Measurements from ENCODE around the gene ARHGEF40.

Gene ARHGEF40

GRCh38 chr14:21070083-21070609 is at the start of gene ARHGEF40:
Gene ARHGEF40 (plus strand): TSS chr14:21070304. CDS start chr14:21070397, 93 bp downstream.
- no peak for DNase-seq
- in situ Hi-C loops (cut with MboI; ENCODE audit: low pct_unique_long_range_greater_than_20kb, low sequenced_read_pairs) = no loop called here

DNA sequence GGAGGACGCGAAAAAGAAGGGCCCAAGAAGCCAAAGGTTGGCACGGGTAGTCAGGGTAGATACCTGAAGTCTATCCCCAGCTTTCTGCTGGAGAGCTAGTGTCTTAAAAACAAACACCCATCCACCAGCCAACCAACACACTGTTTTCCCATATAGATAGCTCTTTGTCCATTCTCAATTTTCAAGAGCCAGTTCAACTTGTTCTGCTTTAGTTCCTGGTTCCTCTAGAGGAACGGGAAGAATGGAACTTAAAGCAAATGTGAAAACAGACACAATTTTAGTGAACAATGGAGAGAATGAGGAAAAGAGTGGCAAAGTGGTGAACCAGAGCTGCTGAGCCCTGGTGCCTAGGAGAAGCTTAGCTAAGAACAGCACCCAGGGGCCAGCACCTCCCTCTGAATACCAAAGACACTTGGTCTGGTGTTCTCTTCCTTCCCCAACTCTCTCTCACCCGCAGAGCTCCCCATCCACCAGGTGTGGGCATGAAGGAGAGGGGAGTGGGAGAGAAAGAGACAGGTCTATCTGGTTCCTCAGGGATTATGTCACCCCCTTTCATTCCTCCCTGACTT is 49.0 kb upstream of the ARHGEF40 start:
- in situ Hi-C loops (cut with MboI; ENCODE audit: low pct_unique_long_range_greater_than_20kb, low sequenced_read_pairs) = no loop called here
- no peak for DNase-seq

DNA sequence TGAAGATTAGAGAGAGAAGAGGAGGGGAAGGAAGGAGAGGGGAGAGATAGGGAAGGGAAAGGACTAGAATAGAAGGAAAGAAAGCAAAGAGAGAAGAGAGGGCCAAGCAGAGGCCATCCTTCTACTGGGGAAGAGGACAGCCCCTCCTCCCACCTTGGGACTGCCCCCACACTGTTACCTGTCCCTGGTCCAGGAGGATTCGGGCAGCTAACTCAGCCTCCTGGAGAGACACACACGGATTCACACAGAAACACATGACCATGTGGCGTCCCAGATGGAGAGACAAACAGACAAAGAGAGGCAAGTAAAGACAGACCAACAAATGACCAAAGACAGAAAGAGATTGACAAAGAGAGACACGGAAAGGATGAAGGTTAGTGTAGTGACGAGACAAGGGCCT is 47.4 kb upstream of the ARHGEF40 start:
- DNase-seq = no peak
- in situ Hi-C loops (cut with MboI; ENCODE audit: low pct_unique_long_range_greater_than_20kb, low sequenced_read_pairs) = no loop called here

DNA sequence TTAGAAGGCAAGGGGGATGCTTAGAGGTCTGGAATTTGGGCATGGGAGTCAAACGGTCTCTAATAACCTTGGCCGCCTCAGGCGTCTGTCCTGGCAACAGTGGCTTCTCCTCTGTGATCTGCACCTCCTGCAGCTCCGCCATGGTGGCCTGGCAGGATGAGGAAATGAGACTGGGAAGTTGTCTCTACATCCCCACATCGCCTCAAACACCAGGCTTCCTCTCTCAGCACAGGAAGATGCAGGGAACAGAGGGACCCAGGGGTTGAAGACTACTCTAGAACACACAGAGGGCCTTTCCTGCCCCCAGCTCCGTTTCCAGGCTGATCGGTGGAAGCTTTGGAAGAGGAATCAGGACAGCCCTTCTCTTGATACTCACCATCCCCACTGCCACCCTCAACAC is 46.9 kb upstream of the ARHGEF40 start:
- no peak for DNase-seq
- in situ Hi-C loops (cut with MboI; ENCODE audit: low pct_unique_long_range_greater_than_20kb, low sequenced_read_pairs) = no loop called here

- no peak for DNase-seq
- in situ Hi-C loops (cut with MboI; ENCODE audit: low pct_unique_long_range_greater_than_20kb, low sequenced_read_pairs) = no loop called here
Measured at GRCh38 chr14:21023817-21024584, 46.1 kb upstream of the ARHGEF40 start.

DNA sequence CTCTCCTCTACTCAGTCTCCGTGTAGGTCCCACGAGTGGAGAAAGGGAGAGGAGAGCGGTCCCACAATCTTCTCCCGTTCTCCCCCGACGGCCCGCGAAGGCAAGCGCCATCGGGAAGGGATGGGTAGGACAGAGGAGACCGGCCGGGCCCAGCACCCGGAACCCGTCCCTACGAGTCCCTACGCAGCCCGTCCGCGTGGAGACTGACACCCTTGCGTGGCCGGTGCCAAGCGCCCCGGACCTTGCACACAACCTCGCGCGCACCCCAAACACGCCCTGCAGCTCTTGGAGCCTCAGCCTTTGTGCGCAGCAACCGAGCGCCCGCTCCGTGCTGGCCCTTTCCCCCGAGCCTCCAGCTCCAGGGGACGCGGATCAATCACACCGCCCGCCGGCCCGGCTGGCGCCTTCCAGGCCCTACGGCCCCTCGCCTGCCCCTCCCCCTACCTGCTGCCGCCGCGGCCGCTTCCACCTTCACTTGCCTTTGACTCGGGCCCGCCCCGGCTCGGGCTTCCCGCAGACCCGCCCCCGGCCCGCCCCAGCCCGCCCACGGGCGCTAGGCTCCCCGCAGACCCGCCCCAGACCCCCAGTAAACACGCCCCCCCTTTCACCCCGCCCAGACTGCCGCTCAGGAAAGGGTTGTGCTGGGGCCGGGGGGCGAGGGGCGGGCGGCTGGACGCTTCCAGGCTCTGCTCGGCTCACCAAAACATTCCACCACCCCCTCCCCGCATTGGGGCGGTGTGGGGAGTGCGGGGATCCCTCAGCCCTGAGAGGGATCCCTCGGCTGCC is 45.3 kb upstream of the ARHGEF40 start, which contains the start of gene NDRG2:
Gene NDRG2 (minus strand): TSS at position 477 of the 786 bp plus-strand sequence. CDS start 1,746 bp downstream, outside the sequence.
- DNase-seq = peak; percentile 62
- in situ Hi-C loops (cut with MboI; ENCODE audit: low pct_unique_long_range_greater_than_20kb, low sequenced_read_pairs) = no loop called here

- DNase-seq = no peak
- in situ Hi-C loops (cut with MboI; ENCODE audit: low pct_unique_long_range_greater_than_20kb, low sequenced_read_pairs) = no loop called here
Measured at GRCh38 chr14:21025371-21026273, 44.5 kb upstream of the ARHGEF40 start.

DNA sequence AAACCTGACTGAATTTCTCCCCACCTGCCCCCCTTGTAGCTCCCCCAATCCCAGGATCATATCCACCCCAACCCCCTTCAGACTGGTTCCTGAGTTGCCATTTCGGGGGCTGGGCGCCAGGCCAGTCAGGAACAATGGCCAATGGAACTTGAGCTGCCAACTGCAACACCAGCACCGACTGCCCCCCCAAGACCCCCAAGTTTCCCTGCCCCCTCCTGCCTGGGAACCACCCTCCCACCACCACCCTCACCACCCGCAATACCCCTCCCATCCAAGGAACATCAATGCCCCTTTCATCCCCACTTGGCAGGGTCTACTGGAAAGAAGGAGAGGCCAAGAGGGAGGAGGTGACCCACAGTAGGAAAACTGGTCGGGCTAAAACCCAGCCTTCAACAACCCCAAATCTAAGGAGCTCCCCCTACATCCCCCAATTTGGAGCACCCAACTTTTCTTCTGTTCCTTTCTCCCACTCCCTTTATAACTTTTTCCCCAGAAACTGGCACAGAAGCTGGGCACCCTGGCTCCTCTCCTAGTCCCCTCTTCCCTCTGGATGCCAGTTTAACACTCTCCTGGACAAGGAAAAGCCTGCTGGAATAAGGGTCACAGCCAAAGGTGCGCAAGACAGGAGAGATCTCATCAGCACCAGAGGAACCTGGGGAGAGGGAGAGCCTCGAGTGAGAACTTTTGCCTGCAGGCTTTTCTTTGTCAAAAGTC is 43.7 kb upstream of the ARHGEF40 start:
- no peak for DNase-seq
- in situ Hi-C loops (cut with MboI; ENCODE audit: low pct_unique_long_range_greater_than_20kb, low sequenced_read_pairs) = no loop called here

DNA sequence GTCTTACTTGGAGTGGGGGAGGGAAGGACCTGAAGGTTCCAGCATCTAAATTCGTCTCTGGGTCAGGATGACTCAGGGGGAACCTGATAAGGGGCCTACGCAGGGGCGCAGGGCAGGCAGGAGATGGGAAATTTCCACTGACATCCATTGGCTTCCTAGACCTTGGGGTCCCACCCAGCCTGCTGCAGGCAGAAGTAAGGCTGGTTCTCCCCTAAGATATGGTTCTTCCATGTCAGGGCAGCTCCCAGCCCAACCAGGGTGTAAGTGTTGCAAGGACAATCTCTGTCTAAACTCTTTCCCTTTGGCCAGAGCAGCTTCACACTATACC is 43.2 kb upstream of the ARHGEF40 start:
- in situ Hi-C loops (cut with MboI; ENCODE audit: low pct_unique_long_range_greater_than_20kb, low sequenced_read_pairs) = no loop called here
- no peak for DNase-seq

GRCh38 chr14:21029917-21030316 is 40.2 kb upstream of the ARHGEF40 start, which contains the start of gene TPPP2:
Gene TPPP2 (plus strand): TSS chr14:21030217. CDS start chr14:21030582, 365 bp downstream.
- in situ Hi-C loops (cut with MboI; ENCODE audit: low pct_unique_long_range_greater_than_20kb, low sequenced_read_pairs) = no loop called here
- no peak for DNase-seq

- DNase-seq = no peak
- in situ Hi-C loops (cut with MboI; ENCODE audit: low pct_unique_long_range_greater_than_20kb, low sequenced_read_pairs) = no loop called here
Measured at GRCh38 chr14:21030531-21030930, 39.6 kb upstream of the ARHGEF40 start.

DNA sequence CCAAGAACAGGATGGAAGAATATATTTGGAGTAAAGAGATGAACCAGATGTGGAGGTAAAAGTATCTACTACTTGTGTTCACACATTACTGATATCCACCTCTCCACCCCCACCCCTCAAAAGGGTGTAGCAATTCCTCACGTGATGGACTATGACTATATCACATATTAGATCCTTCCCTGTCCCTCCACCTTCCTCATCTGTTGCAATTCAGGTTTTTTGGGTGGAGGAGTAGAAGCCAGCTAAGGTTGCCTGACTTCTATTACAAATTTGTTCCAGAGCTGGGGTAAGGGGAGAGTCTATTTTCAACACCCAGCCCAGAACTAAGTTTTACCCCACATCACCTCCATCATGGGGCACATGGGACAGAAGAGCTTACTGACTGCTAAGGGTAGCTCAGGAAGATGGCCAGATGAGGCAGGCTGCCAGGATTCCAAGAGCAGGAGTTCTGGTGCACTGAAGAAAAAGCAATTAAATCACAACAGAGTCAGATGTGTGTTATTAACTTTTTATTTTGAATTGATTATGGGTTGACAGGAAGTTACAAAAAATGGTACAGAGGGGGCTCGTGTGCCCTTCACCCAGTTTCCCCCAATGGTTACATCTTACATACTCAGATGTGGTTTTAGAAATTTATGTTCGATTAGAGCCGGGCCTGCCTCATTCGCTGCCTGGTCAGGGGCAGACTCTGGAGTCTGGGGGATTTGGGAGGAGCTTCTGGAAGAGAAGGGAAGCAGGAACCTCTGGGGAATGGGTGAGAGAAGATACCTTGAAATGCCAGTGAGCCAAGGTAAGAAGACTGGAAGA is 37.6 kb upstream of the ARHGEF40 start:
- in situ Hi-C loops (cut with MboI; ENCODE audit: low pct_unique_long_range_greater_than_20kb, low sequenced_read_pairs) = no loop called here

DNA sequence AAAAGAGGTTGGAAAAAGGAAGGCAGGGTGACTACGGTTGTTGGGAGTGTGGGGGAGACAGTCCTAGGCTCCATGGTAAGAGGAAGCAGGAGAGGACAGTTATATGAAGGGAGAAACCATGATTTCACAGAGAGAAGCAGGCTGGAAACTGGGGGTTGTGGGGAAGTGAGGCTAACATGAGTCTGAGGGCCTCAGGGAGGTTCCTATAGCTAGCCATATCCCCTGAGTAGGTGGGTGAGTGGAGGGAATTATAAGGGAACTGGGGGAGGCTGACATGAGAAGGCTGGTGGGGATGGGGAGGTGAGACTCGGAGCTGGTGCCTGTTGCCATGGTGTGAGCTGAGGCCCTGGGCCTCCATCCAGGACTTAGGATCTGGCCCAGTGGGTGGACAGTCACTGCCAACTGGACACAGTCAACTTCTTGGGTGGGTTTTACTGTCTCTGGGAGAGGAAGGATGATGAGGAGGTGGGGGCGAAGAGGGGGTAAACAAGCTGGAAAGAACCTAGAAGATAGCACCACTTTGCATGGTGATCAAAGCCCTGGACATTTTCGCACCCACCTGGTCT is 36.9 kb upstream of the ARHGEF40 start:
- DNase-seq = no peak
- in situ Hi-C loops (cut with MboI; ENCODE audit: low pct_unique_long_range_greater_than_20kb, low sequenced_read_pairs) = no loop called here

More for the DNA sequence above, 37.6 kb upstream of the ARHGEF40 start:
- no peak for DNase-seq

DNA sequence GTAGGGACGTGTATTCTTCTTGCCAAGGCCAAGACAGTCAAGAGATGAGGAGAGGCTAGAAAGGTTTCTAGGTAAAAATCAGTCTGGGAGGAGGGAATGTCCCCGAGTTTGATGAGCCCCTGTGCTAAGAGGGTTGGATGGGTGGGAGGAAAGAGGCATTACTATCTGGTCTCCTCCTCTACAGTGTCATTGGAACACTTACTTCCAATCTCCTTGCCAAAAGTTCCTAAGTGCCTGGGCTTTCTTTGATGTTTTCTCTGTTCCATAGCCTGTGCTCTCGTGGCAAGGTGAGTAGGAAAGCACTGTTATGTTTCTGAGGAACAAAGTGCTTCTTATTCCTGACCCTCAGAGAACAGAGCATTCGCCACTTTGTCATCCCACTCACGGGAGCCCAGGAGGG is 35.4 kb upstream of the ARHGEF40 start, which contains the start of gene RNASE13:
Gene RNASE13 (minus strand): TSS at position 101 of the 400 bp plus-strand sequence. CDS start 519 bp downstream, outside the sequence.
- no peak for DNase-seq
- in situ Hi-C loops (cut with MboI; ENCODE audit: low pct_unique_long_range_greater_than_20kb, low sequenced_read_pairs) = no loop called here

DNA sequence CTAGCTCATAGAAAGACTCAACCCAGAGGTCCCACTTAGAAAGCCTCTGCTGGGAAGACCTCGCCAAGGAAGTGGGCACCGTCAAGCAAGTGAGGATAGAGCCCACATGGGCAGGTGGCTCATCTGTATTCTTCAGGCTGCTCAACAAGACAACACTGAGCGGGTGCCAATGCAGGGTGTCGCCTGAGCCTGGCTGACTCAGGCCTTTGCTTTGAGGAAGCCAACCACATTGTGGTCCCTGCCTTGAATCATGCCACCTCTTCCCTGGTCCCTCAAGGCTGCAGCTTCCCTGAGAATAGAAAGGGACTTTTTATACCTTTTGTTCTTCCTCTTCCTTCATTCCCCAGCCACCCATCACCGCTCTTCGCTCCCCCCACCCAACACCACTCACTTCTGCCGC is 33.4 kb upstream of the ARHGEF40 start:
- in situ Hi-C loops (cut with MboI; ENCODE audit: low pct_unique_long_range_greater_than_20kb, low sequenced_read_pairs) = no loop called here
- no peak for DNase-seq

DNA sequence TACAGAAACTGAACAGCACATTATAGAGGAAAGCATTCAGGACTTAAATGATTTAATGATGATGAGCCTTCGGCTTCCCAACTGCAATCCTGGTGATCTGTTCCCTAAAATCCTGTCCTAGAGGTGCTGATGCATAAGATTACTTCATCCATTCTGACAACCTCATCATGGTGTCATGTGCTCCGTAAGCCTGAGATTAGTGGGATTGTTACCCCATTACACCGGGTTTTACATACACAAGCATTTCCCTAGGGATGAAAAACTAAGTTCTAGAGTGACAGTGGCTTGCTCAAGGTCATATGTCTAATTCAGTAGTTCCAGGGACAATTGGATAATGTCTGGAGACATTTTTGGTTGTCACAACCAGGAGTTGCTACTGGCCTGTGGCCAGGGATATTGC is 32.9 kb upstream of the ARHGEF40 start:
- in situ Hi-C loops (cut with MboI; ENCODE audit: low pct_unique_long_range_greater_than_20kb, low sequenced_read_pairs) = no loop called here
- DNase-seq = no peak

All from KBM-7 (cell line).